HG02870 (cell line): ENCODE measurements around the gene TNFSF10.

Source experiments
- ATAC-seq: cut with Tn5 transposase; IDR thresholded peaks from one replicate; pipeline ENCODE4 v1.9.1; 2021; ENCODE audit warnings: mild to moderate bottlenecking, moderate library complexity; ENCODE audit not compliant: unreplicated experiment

Gene TNFSF10

GRCh38 chr3:172461530-172462138, 61.6 kb downstream of the TNFSF10 start:
- ATAC-seq = no peak

GRCh38 chr3:172456404-172456803, 66.8 kb downstream of the TNFSF10 start:
- no peak for ATAC-seq
